Measurements from ENCODE around the gene CCSER1. TPM values are rescaled to one million over a fixed set of nuclear protein-coding genes. Genes with fewer than 3 reads are reported as not detected.

Gene CCSER1
- total and polyA plus RNA-seq, 4 donors, result 0.18 to 2.3 (median 1.2) TPM

DNA sequence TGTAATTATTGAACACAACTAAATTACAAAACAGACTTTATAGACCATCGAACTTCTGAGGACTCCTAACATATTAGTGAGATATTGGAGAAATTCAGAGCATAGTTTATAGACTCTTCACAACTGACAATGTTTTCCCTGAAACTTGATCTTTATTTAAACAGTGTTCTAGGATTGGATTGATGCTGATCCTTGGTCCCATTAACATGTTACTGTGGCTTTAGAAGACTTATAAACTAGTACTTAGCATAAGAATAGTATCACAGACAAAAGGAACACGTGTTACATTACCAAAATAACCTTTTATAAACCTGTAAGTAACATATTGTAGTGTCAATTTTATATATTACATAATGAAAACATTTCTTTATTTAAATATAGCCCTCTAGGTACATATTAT, 689.6 kb downstream of the CCSER1 start:
- no peak for DNase-seq (ENCODE audit: low spot score)
- TF ChIP-seq RXRA (IDR thresholded peaks at IDR 0.05) (no peak), FOXA2 (IDR thresholded peaks at IDR 0.05) (no peak), HNF4A (conservative IDR thresholded peaks at IDR 0.05) (no peak), YY1 (IDR thresholded peaks at IDR 0.05) (no peak), TAF1 (conservative IDR thresholded peaks at IDR 0.05) (no peak), GABPA (IDR thresholded peaks at IDR 0.05 in 1 of 2, conservative IDR thresholded peaks at IDR 0.05 in 1 of 2) (no peak), JUND (IDR thresholded peaks at IDR 0.05) (no peak), EGR1 (IDR thresholded peaks at IDR 0.05; ENCODE audit: low read depth in 2 of 2) (no peak)
- TF ChIP-seq, protein P1, sequence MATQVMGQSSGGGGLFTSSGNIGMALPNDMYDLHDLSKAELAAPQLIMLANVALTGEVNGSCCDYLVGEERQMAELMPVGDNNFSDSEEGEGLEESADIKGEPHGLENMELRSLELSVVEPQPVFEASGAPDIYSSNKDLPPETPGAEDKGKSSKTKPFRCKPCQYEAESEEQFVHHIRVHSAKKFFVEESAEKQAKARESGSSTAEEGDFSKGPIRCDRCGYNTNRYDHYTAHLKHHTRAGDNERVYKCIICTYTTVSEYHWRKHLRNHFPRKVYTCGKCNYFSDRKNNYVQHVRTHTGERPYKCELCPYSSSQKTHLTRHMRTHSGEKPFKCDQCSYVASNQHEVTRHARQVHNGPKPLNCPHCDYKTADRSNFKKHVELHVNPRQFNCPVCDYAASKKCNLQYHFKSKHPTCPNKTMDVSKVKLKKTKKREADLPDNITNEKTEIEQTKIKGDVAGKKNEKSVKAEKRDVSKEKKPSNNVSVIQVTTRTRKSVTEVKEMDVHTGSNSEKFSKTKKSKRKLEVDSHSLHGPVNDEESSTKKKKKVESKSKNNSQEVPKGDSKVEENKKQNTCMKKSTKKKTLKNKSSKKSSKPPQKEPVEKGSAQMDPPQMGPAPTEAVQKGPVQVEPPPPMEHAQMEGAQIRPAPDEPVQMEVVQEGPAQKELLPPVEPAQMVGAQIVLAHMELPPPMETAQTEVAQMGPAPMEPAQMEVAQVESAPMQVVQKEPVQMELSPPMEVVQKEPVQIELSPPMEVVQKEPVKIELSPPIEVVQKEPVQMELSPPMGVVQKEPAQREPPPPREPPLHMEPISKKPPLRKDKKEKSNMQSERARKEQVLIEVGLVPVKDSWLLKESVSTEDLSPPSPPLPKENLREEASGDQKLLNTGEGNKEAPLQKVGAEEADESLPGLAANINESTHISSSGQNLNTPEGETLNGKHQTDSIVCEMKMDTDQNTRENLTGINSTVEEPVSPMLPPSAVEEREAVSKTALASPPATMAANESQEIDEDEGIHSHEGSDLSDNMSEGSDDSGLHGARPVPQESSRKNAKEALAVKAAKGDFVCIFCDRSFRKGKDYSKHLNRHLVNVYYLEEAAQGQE (IDR thresholded peaks at IDR 0.05), result no peak
- TF ChIP-seq, protein P2, sequence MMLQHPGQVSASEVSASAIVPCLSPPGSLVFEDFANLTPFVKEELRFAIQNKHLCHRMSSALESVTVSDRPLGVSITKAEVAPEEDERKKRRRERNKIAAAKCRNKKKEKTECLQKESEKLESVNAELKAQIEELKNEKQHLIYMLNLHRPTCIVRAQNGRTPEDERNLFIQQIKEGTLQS (IDR thresholded peaks at IDR 0.05), result no peak
- TF ChIP-seq, protein P3, sequence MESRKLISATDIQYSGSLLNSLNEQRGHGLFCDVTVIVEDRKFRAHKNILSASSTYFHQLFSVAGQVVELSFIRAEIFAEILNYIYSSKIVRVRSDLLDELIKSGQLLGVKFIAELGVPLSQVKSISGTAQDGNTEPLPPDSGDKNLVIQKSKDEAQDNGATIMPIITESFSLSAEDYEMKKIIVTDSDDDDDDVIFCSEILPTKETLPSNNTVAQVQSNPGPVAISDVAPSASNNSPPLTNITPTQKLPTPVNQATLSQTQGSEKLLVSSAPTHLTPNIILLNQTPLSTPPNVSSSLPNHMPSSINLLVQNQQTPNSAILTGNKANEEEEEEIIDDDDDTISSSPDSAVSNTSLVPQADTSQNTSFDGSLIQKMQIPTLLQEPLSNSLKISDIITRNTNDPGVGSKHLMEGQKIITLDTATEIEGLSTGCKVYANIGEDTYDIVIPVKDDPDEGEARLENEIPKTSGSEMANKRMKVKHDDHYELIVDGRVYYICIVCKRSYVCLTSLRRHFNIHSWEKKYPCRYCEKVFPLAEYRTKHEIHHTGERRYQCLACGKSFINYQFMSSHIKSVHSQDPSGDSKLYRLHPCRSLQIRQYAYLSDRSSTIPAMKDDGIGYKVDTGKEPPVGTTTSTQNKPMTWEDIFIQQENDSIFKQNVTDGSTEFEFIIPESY (IDR thresholded peaks at IDR 0.05), result no peak
- TF ChIP-seq, protein P4, sequence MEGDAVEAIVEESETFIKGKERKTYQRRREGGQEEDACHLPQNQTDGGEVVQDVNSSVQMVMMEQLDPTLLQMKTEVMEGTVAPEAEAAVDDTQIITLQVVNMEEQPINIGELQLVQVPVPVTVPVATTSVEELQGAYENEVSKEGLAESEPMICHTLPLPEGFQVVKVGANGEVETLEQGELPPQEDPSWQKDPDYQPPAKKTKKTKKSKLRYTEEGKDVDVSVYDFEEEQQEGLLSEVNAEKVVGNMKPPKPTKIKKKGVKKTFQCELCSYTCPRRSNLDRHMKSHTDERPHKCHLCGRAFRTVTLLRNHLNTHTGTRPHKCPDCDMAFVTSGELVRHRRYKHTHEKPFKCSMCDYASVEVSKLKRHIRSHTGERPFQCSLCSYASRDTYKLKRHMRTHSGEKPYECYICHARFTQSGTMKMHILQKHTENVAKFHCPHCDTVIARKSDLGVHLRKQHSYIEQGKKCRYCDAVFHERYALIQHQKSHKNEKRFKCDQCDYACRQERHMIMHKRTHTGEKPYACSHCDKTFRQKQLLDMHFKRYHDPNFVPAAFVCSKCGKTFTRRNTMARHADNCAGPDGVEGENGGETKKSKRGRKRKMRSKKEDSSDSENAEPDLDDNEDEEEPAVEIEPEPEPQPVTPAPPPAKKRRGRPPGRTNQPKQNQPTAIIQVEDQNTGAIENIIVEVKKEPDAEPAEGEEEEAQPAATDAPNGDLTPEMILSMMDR (IDR thresholded peaks at IDR 0.05; ENCODE audit: low read depth, low read length, missing input control), result no peak
- no peaks in the 10 kb centered on the region for H3K9me3 ChIP-seq (ENCODE audit: control insufficient read depth in 4 of 4, low read length in 3 of 4)

DNA sequence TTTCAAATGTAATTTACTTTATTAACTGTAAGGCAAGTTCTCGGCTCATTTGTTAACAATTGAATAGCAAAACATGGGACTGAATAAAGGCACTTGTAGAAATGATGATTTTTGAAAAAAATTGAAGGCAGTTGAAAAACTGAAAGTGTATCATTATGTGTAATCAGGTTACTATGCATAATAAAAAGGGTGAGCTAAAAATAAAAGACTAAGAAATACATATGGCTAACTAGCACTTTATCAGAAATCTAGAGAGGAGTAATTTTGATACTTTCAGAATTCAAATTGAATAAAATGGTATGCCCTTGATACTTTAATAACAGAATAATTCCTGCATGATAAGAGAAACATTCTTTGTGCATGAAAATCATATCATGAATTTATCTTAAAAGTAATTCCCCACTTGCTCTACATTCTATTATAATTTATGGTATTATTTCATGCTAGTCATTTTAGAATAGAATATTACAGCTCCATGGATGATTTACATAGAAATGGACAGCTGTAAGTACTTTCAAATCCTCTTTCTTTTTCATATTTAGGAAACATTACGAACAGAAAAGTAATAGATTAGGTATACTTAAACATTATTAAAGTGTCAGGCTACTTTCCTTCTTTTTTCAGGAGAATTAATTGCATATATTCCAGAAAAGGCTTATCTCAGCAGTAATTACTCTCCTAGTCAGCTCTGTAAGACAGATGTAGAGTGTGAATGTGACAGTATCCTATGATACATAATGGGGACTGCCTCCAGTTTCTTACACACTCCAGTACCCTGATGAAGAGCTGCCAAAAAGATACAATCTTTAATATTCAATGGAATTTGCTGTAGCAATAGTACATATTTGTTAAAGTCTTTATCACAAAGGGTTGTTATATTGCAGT, 697.3 kb downstream of the CCSER1 start:
- 83% methylated on average over 2 of the region's 2 CpGs for WGBS

More for the DNA sequence above, 689.6 kb downstream of the CCSER1 start:
- Histone ChIP-seq H3K4me3 (ENCODE audit: low read depth in 1 of 3, low read length in 3 of 3) (no peak overlapping the region), H3K36me3 (ENCODE audit: control insufficient read depth in 4 of 4, insufficient read depth in 3 of 4, low read depth in 1 of 4, low read length in 3 of 4) (no peaks in the 10 kb centered on the region), H3K4me1 (ENCODE audit: control insufficient read depth in 4 of 4, insufficient read depth in 4 of 4, low read length in 3 of 4) (no peaks in the 10 kb centered on the region), H3K27ac (ENCODE audit: low read depth in 1 of 2, low read length in 2 of 2) (no peak overlapping the region), H3K9ac (ENCODE audit: low read depth in 1 of 2, low read length in 2 of 2) (no peak overlapping the region), H3K27me3 (ENCODE audit: control insufficient read depth in 4 of 4, insufficient read depth in 4 of 4, low read length in 3 of 4) (no peaks in the 10 kb centered on the region)
- 58% methylated on average over 2 of the region's 2 CpGs for whole genome bisulfite sequencing

More for the DNA sequence above, 697.3 kb downstream of the CCSER1 start:
- H3K27me3 ChIP-seq (ENCODE audit: control insufficient read depth in 4 of 4, insufficient read depth in 4 of 4, low read length in 3 of 4), result no peaks in the 10 kb centered on the region
- no peak overlapping the region for H3K4me3 ChIP-seq (ENCODE audit: low read depth in 1 of 3, low read length in 3 of 3)
- H3K9me3 ChIP-seq (ENCODE audit: control insufficient read depth in 4 of 4, low read length in 3 of 4), result no peaks in the 10 kb centered on the region
- no peak for DNase-seq (ENCODE audit: low spot score)
- no peak overlapping the region for H3K9ac ChIP-seq (ENCODE audit: low read depth in 1 of 2, low read length in 2 of 2)
- no peaks in the 10 kb centered on the region for H3K4me1 ChIP-seq (ENCODE audit: control insufficient read depth in 4 of 4, insufficient read depth in 4 of 4, low read length in 3 of 4)
- TF ChIP-seq NR2F2 (IDR thresholded peaks at IDR 0.05) (no peak), SP1 (IDR thresholded peaks at IDR 0.05) (no peak), HNF4A (conservative IDR thresholded peaks at IDR 0.05) (no peak), FOXA1 (IDR thresholded peaks at IDR 0.05) (no peak)
- TF ChIP-seq, protein P3 (IDR thresholded peaks at IDR 0.05), result no peak
- TF ChIP-seq, protein P4 (IDR thresholded peaks at IDR 0.05; ENCODE audit: low read depth, low read length, missing input control), result no peak
- H3K36me3 ChIP-seq (ENCODE audit: control insufficient read depth in 4 of 4, insufficient read depth in 3 of 4, low read depth in 1 of 4, low read length in 3 of 4), result no peaks in the 10 kb centered on the region
- no peak overlapping the region for H3K27ac ChIP-seq (ENCODE audit: low read depth in 1 of 2, low read length in 2 of 2)

All from liver (tissue), 9 donors.